CD14-positive monocyte (primary cell): Measurements from ENCODE around the gene POLR3A. TPM values are rescaled to one million over a fixed set of nuclear protein-coding genes. Genes with fewer than 3 reads are reported as not detected.

ENCODE experiments used
- DNase-seq, 3 donors: peaks; one replicate each; pipeline ENCODE4 v3.0.0-alpha.2; 2011 to 2022
- H2AFZ ChIP-seq: 2 replicates; pipeline ENCODE4 v1.6.0; 2012; ENCODE audit warnings: mild to moderate bottlenecking, low read depth, low read length, inconsistent platforms; ENCODE audit not compliant: insufficient read depth, poor library complexity, severe bottlenecking
- H3K27ac ChIP-seq, 2 donors: 1 replicate in 1 of 2; 2 replicates in 1 of 2; pipeline ENCODE4 v1.5.1; 2012 to 2013; ENCODE audit warnings: low read length in 2 of 2, control low read depth in 1 of 2, inconsistent platforms in 1 of 2, low read depth in 1 of 2, mild to moderate bottlenecking in 1 of 2
- H3K27me3 ChIP-seq, 2 donors: one replicate each; pipeline versions ENCODE4 v1.6.0 to v1.6.1; 2011 to 2013; ENCODE audit warnings: low read length in 2 of 2; ENCODE audit not compliant: control insufficient read depth in 2 of 2, insufficient read depth in 2 of 2
- H3K36me3 ChIP-seq, 2 donors: replicated peaks in 1 of 2; 1 replicate in 1 of 2; 2 replicates in 1 of 2; pipeline versions ENCODE4 v1.5.1 to v1.6.1; 2012 to 2013; ENCODE audit warnings: low read length in 2 of 2, control low read depth in 1 of 2, inconsistent platforms in 1 of 2, mild to moderate bottlenecking in 1 of 2; ENCODE audit not compliant: insufficient read depth in 2 of 2, control insufficient read depth in 1 of 2
- H3K4me1 ChIP-seq, 2 donors: 1 replicate in 1 of 2; 2 replicates in 1 of 2; pipeline versions ENCODE4 v1.5.1 to v1.6.1; 2012 to 2013; ENCODE audit warnings: low read length in 2 of 2, control low read depth in 1 of 2, inconsistent platforms in 1 of 2, mild to moderate bottlenecking in 1 of 2, moderate library complexity in 1 of 2; ENCODE audit not compliant: insufficient read depth in 2 of 2, control insufficient read depth in 1 of 2
- H3K4me2 ChIP-seq: replicated peaks from 2 replicates; pipeline ENCODE3; 2012; ENCODE audit warnings: low read length, moderate library complexity, mild to moderate bottlenecking; ENCODE audit not compliant: poor library complexity, severe bottlenecking; ENCODE audit errors: extremely low read depth
- H3K4me3 ChIP-seq, 3 experiments: fragments of 200-600 bp in 1 of 3; sonication (generic) in 1 of 3; replicated peaks in 1 of 3; 1 replicate in 2 of 3; 2 replicates in 1 of 3; pipeline ENCODE4 v1.5.1; 2011 to 2013; ENCODE audit warnings: low read length in 3 of 3, mild to moderate bottlenecking in 3 of 3, control low read depth in 2 of 3, low read depth in 2 of 3, inconsistent platforms in 1 of 3, moderate library complexity in 1 of 3
- H3K79me2 ChIP-seq: 2 replicates; pipeline ENCODE4 v1.6.0; 2012; ENCODE audit warnings: mild to moderate bottlenecking, control low read depth, inconsistent platforms, low read length, moderate library complexity; ENCODE audit not compliant: insufficient read depth
- H3K9ac ChIP-seq: 2 replicates; pipeline ENCODE4 v1.6.0; 2017; ENCODE audit warnings: low read length, mild to moderate bottlenecking; ENCODE audit not compliant: insufficient read depth, poor library complexity, severe bottlenecking
- H3K9me3 ChIP-seq, 2 donors: replicated peaks in 1 of 2; 1 replicate in 1 of 2; 2 replicates in 1 of 2; pipeline versions ENCODE4 v1.5.1 to v1.6.1; 2012 to 2013; ENCODE audit warnings: low read length in 2 of 2, control low read depth in 1 of 2; ENCODE audit not compliant: control insufficient read depth in 1 of 2, insufficient read depth in 1 of 2
- H4K20me1 ChIP-seq: 2 replicates; pipeline ENCODE4 v1.6.0; 2012; ENCODE audit warnings: mild to moderate bottlenecking, low read length, control low read depth, moderate library complexity; ENCODE audit not compliant: insufficient read depth
- H3K27ac Mint-ChIP-seq, 7 donors: one replicate each; pipeline ENCODE4 v1.8.0; 2020; ENCODE audit warnings: mild to moderate bottlenecking in 7 of 7, mixed read lengths in 7 of 7, moderate library complexity in 6 of 7, inconsistent platforms in 2 of 7
- H3K27me3 Mint-ChIP-seq, 3 donors: one replicate each; pipeline ENCODE4 v1.8.0; 2021 to 2022; ENCODE audit warnings: low read depth in 3 of 3, mild to moderate bottlenecking in 3 of 3, mixed read lengths in 3 of 3, moderate library complexity in 3 of 3, inconsistent platforms in 1 of 3
- H3K36me3 Mint-ChIP-seq, 2 donors: one replicate each; pipeline ENCODE4 v1.8.0; 2020; ENCODE audit warnings: mixed read lengths in 2 of 2, inconsistent platforms in 1 of 2, mild to moderate bottlenecking in 1 of 2
- H3K4me1 Mint-ChIP-seq: one replicate; pipeline ENCODE4 v1.8.0; 2020; ENCODE audit warnings: mild to moderate bottlenecking, mixed read lengths
- H3K4me3 Mint-ChIP-seq, 2 donors: one replicate each; pipeline ENCODE4 v1.8.0; 2020; ENCODE audit warnings: mild to moderate bottlenecking in 2 of 2, mixed read lengths in 2 of 2, moderate library complexity in 1 of 2
- H3K9me3 Mint-ChIP-seq, 7 donors: one replicate each; pipeline ENCODE4 v1.8.0; 2020 to 2022; ENCODE audit warnings: mixed read lengths in 7 of 7, mild to moderate bottlenecking in 6 of 7, moderate library complexity in 6 of 7, inconsistent platforms in 2 of 7
- WGBS: methylation state at CpG from one replicate; pipeline ENCODE4 v1.1.5; 2013; ENCODE audit warnings: missing lambda C conversion rate; ENCODE audit not compliant: insufficient coverage; 5-methylcytosine and 5-hydroxymethylcytosine counted together
- intact Hi-C, 2 donors: fragments of 100-400 bp; cut with micrococcal nuclease; formaldehyde crosslinking; loops; one replicate each; pipeline versions ENCODE4 v1.15.0 to v1.15.1; 2023
- polyA plus RNA-seq, 3 donors: library from polyadenylated mRNA; depleted of rRNA in 1 of 3; unstranded in 2 of 3; stranded (reverse) in 1 of 3; fragments of 300-500 nt in 2 of 3; fragments of >200 nt in 1 of 3; fragmentation: Illumina TruSeq in 2 of 3; gene quantifications; 1 replicate in 2 of 3; 2 replicates in 1 of 3; pipeline ENCODE4 v1.2.3, GENCODE V29; 2012 to 2021
- TF ChIP-seq, protein P1 (sequence below): fragments of 200-600 bp; IDR thresholded peaks from one replicate; pipeline ENCODE4 v1.8.0; 2022; ENCODE audit warnings: antibody characterized with exemption, mild to moderate bottlenecking

Gene POLR3A
- polyA plus RNA-seq, 3 donors = 2.7 to 5.2 (median 4.7) TPM

DNA sequence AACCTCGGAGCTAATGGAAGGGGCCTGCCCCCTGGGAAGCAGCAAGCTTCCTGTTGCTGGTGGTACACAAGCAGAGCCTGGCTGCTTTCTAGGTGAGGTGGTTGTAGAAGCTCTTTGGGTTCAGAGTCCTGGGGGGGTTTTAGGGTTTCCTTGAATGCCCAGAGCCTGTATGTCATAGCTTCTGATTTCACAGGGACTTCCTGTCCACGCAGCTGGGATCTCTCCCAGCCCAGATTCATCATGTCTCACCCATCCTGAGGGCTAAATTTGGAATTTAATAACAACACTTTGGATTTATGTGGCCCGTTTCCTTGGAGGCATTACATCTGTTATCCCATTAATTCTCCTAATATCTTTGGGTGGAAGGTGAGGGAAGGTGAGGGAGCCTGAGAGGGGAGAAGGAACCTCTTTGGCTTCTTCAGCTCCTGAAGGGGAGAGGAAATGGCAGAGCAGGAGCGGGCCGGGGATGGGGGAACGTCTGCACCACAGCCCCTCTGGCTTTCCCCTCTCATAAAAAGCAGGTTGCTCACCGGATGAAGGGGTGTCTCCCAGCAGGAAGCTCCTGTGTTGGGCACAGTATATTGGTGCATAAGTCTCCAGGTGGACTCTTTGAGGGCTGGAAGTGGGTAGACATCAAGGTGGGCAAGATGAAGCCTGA is 24.0 kb upstream of the POLR3A start:
- 40% methylated on average over 1 of the region's 7 CpGs for WGBS
- Mint-ChIP-seq H3K9me3 (peaks cover 0 to under 1% (median 0%) of the 10 kb centered on the region in 7 donors), H3K4me1 (peaks cover 7% of the 10 kb centered on the region), H3K27me3 (peaks cover 0 to 2% (median 2%) of the 10 kb centered on the region in 3 donors), H3K4me3 (no peak overlapping the region), H3K36me3 (no peaks in the 10 kb centered on the region), H3K27ac (no peak overlapping the region)
- Histone ChIP-seq H3K36me3 (no peaks in the 10 kb centered on the region), H3K4me2 (no peak overlapping the region), H3K27me3 (no peaks in the 10 kb centered on the region), H3K4me1 (peaks cover 0 to 4% of the 10 kb centered on the region in 2 donors), H3K4me3 (no peak overlapping the region), H3K27ac (no peak overlapping the region), H4K20me1 (no peaks in the 10 kb centered on the region), H3K79me2 (no peaks in the 10 kb centered on the region), H3K9me3 (no peaks in the 10 kb centered on the region), H2AFZ (no peak overlapping the region), H3K9ac (no peak overlapping the region)
- no peak for DNase-seq
- TF ChIP-seq, protein P1, sequence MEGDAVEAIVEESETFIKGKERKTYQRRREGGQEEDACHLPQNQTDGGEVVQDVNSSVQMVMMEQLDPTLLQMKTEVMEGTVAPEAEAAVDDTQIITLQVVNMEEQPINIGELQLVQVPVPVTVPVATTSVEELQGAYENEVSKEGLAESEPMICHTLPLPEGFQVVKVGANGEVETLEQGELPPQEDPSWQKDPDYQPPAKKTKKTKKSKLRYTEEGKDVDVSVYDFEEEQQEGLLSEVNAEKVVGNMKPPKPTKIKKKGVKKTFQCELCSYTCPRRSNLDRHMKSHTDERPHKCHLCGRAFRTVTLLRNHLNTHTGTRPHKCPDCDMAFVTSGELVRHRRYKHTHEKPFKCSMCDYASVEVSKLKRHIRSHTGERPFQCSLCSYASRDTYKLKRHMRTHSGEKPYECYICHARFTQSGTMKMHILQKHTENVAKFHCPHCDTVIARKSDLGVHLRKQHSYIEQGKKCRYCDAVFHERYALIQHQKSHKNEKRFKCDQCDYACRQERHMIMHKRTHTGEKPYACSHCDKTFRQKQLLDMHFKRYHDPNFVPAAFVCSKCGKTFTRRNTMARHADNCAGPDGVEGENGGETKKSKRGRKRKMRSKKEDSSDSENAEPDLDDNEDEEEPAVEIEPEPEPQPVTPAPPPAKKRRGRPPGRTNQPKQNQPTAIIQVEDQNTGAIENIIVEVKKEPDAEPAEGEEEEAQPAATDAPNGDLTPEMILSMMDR = no peak
- intact Hi-C loops = loop anchor here in 1 of 2 donors (10.0 kb wide), 1 partner anchor 601 kb away; no protein-coding TSS in a partner anchor

DNA sequence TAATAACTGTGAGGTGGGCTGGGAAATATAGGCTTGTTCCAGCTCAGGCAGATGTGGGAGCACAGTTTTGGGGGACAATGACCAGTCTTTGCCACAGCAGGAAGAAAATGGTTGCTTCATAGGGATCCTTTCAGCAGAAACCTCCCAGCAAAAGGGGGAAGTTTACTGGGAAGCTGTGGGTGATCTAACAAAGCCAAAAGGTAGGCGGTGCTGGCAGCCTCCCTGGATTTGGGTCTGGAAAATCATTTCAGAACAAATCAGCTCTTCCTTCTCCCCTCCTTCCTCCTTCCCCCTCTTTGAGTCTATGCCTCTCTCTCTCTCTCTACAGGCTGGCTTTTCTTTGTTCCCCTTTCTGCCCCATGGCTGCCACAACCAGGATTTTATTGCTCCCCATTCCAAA is 20.5 kb upstream of the POLR3A start:
- DNase-seq = no peak
- no peaks in the 10 kb centered on the region for H3K27me3 ChIP-seq
- no CpG with 5 or more reads among the region's 1 CpG for WGBS
- H3K9me3 Mint-ChIP-seq = peaks cover 0 to 2% (median 0%) of the 10 kb centered on the region in 7 donors
- no peaks in the 10 kb centered on the region for H3K36me3 Mint-ChIP-seq
- H2AFZ ChIP-seq = no peak overlapping the region
- no peaks in the 10 kb centered on the region for H3K9me3 ChIP-seq
- TF ChIP-seq, protein P1 = no peak
- intact Hi-C loops = loop anchor here (5.0 to 10.0 kb wide), 5 partner anchors 262 to 1147 kb away; no protein-coding TSS in a partner anchor
- H3K4me1 Mint-ChIP-seq = peaks cover 16% of the 10 kb centered on the region
- H3K79me2 ChIP-seq = no peaks in the 10 kb centered on the region
- H3K27ac ChIP-seq = no peak overlapping the region
- H3K4me3 Mint-ChIP-seq = no peak overlapping the region
- peaks cover 0 to 8% of the 10 kb centered on the region in 2 donors for H3K4me1 ChIP-seq
- H3K36me3 ChIP-seq = no peaks in the 10 kb centered on the region
- no peak overlapping the region for H3K4me3 ChIP-seq
- H4K20me1 ChIP-seq = no peaks in the 10 kb centered on the region
- no peak overlapping the region for H3K27ac Mint-ChIP-seq
- peaks cover 1 to 2% (median 2%) of the 10 kb centered on the region in 3 donors for H3K27me3 Mint-ChIP-seq
- H3K4me2 ChIP-seq = no peak overlapping the region
- H3K9ac ChIP-seq = no peak overlapping the region
